22Rv1 (cell line): ENCODE results near the gene SLC20A1.

Experiments
- CTCF ChIP-seq: fragments of 450-650 bp; IDR thresholded peaks from 2 replicates; pipeline ENCODE4 v1.5.1; 2017; ENCODE audit warnings: mild to moderate bottlenecking
- ZFX ChIP-seq: fragments of 450-650 bp; IDR thresholded peaks from 2 replicates; pipeline ENCODE4 v1.6.1; 2017; ENCODE audit warnings: antibody characterized with exemption, borderline replicate concordance

GRCh38 chr2:112666761-112667122, 21.0 kb downstream of the SLC20A1 start:
- TF ChIP-seq CTCF (no peak), ZFX (no peak)
